ENCODE measurements around the gene ADGRV1. TPM values are rescaled to one million over a fixed set of nuclear protein-coding genes. Genes with fewer than 3 reads are reported as not detected.

Gene ADGRV1
- polyA plus RNA-seq, 3 donors, result 10.2 to 14.8 (median 10.6) TPM

GRCh38 chr5:90861843-90862586 is 303.4 kb downstream of the ADGRV1 start:
- DNase-seq (ENCODE audit: low read depth in 3 of 3, low spot score in 2 of 3), result no peak

GRCh38 chr5:90865180-90865579 is 306.6 kb downstream of the ADGRV1 start:
- DNase-seq (ENCODE audit: low read depth in 3 of 3, low spot score in 2 of 3), result no peak

- DNase-seq (ENCODE audit: low read depth in 3 of 3, low spot score in 2 of 3), result peak in 2 of 3 donors; percentile 16 to 17
Measured at GRCh38 chr5:90866333-90866732, 307.7 kb downstream of the ADGRV1 start.

- no peak for DNase-seq (ENCODE audit: low read depth in 3 of 3, low spot score in 2 of 3)
Measured at GRCh38 chr5:90866915-90867731, 308.5 kb downstream of the ADGRV1 start.

- DNase-seq (ENCODE audit: low read depth in 3 of 3, low spot score in 2 of 3), result no peak
Measured at GRCh38 chr5:90868799-90869198, 310.2 kb downstream of the ADGRV1 start.

- DNase-seq (ENCODE audit: low read depth in 3 of 3, low spot score in 2 of 3), result no peak
Measured at GRCh38 chr5:90871391-90871991, 312.9 kb downstream of the ADGRV1 start.

GRCh38 chr5:90873033-90873517 is 314.5 kb downstream of the ADGRV1 start:
- no peak for DNase-seq (ENCODE audit: low read depth in 3 of 3, low spot score in 2 of 3)

GRCh38 chr5:90874066-90874465 is 315.5 kb downstream of the ADGRV1 start:
- no peak for DNase-seq (ENCODE audit: low read depth in 3 of 3, low spot score in 2 of 3)

- no peak for DNase-seq (ENCODE audit: low read depth in 3 of 3, low spot score in 2 of 3)
Measured at GRCh38 chr5:90875456-90875855, 316.9 kb downstream of the ADGRV1 start.

- no peak for DNase-seq (ENCODE audit: low read depth in 3 of 3, low spot score in 2 of 3)
Measured at GRCh38 chr5:90876366-90876765, 317.8 kb downstream of the ADGRV1 start.

- DNase-seq (ENCODE audit: low read depth in 3 of 3, low spot score in 2 of 3), result no peak
Measured at GRCh38 chr5:90877049-90877448, 318.5 kb downstream of the ADGRV1 start.

GRCh38 chr5:90878081-90878480 is 319.5 kb downstream of the ADGRV1 start:
- no peak for DNase-seq (ENCODE audit: low read depth in 3 of 3, low spot score in 2 of 3)

GRCh38 chr5:90878549-90879196 is 320.1 kb downstream of the ADGRV1 start:
- no peak for DNase-seq (ENCODE audit: low read depth in 3 of 3, low spot score in 2 of 3)

GRCh38 chr5:90881626-90882150 is 323.1 kb downstream of the ADGRV1 start:
- DNase-seq (ENCODE audit: low read depth in 3 of 3, low spot score in 2 of 3), result no peak

GRCh38 chr5:90882448-90882847 is 323.9 kb downstream of the ADGRV1 start:
- no peak for DNase-seq (ENCODE audit: low read depth in 3 of 3, low spot score in 2 of 3)

- DNase-seq (ENCODE audit: low read depth in 3 of 3, low spot score in 2 of 3), result no peak
Measured at GRCh38 chr5:90885180-90885868, 326.7 kb downstream of the ADGRV1 start.

GRCh38 chr5:90886381-90886780 is 327.8 kb downstream of the ADGRV1 start:
- no peak for DNase-seq (ENCODE audit: low read depth in 3 of 3, low spot score in 2 of 3)

- DNase-seq (ENCODE audit: low read depth in 3 of 3, low spot score in 2 of 3), result no peak
Measured at GRCh38 chr5:90888511-90889324, 330.1 kb downstream of the ADGRV1 start.

GRCh38 chr5:90889325-90889600 is 330.7 kb downstream of the ADGRV1 start:
- no peak for DNase-seq (ENCODE audit: low read depth in 3 of 3, low spot score in 2 of 3)
